ENCODE results near the gene PFKFB2. TPM values are rescaled to one million over a fixed set of nuclear protein-coding genes. Genes with fewer than 3 reads are reported as not detected.

The PFKFB2 gene
- total and polyA plus RNA-seq, 2 of the 8 experiments (the other 6 are each of a cell fraction or from before 2014, with no cell fraction given), result 6.7 to 19.1 TPM

DNA sequence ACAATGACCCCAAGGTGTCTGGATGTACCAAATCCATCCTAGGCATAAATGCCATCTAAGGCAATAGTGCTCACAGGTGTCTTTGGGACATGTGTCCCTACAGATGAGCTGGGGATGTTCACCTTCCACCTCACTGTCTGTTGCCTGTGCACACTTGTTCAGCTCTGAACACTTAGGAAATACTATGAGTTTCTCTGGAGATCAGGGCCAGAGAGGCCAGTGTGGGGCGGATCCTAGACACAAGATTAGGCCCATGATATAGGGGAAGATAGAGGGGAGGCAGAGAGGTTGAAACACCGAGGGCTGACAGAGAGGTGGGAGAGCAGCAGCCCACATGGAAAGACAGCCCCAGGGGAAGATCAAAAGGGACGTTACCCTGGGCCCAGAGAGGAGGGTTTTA is 46.2 kb upstream of the PFKFB2 start (continued):
- TF ChIP-seq, protein P1, sequence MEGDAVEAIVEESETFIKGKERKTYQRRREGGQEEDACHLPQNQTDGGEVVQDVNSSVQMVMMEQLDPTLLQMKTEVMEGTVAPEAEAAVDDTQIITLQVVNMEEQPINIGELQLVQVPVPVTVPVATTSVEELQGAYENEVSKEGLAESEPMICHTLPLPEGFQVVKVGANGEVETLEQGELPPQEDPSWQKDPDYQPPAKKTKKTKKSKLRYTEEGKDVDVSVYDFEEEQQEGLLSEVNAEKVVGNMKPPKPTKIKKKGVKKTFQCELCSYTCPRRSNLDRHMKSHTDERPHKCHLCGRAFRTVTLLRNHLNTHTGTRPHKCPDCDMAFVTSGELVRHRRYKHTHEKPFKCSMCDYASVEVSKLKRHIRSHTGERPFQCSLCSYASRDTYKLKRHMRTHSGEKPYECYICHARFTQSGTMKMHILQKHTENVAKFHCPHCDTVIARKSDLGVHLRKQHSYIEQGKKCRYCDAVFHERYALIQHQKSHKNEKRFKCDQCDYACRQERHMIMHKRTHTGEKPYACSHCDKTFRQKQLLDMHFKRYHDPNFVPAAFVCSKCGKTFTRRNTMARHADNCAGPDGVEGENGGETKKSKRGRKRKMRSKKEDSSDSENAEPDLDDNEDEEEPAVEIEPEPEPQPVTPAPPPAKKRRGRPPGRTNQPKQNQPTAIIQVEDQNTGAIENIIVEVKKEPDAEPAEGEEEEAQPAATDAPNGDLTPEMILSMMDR (IDR thresholded peaks at IDR 0.05; ENCODE audit: control extremely low read depth in 1 of 3, insufficient read depth in 1 of 3, low read depth in 1 of 3, low read length in 3 of 3), result no peak

Measured in H1 (cell line).